HG03439 (cell line): ENCODE measurements around the gene IMPA2.
"Not testable (repeated sequence)": the region's sequence is repeated elsewhere in the genome, so short reads cannot be mapped to it uniquely, and the experiment has no call there.

ENCODE experiments used
- ATAC-seq: cut with Tn5 transposase; IDR thresholded peaks from one replicate; pipeline ENCODE4 v1.9.1; 2021; ENCODE audit warnings: mild to moderate bottlenecking, moderate library complexity; ENCODE audit not compliant: unreplicated experiment

IMPA2 gene

DNA sequence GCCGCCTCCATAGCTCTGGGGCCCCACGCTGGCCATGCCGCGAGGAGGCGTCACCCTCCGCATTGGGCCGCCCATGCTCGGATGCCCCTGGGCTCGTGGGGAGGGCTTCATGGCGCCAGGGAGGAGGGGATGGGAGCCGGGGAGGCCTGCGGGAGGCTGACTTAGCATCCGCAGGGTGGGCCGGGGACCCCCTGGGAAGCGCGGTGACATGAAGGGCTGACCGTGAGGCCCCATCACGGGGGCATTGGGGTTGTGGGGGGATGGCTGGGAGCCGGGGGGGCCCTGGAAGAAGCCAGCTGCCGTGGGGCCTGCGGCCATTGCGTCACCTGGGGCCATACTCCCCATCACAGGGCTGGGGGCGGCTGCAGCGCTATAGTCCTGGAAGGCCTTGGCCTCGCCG, 86.4 kb downstream of the IMPA2 start:
- no peak for ATAC-seq

- ATAC-seq, result not testable (repeated sequence)
Observed at GRCh38 chr18:12068316-12068949, 87.1 kb downstream of the IMPA2 start.

DNA sequence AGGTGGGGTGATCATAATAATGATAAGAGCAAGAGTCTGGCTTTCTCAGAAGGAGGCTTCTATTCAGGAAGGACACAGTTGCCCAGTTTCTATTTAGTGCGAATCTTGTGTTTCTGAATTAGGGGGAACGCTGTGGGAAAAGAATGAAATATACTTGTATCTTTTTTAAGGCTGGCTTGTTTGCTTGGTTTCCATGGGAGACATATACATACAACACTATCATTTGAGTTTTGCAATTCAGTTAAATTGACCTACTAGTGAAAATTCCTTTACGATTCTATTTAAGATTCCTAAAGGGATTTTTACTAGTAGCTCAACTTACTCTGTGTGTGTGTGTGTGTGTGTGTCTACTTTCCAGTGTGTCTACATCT, 87.6 kb downstream of the IMPA2 start:
- ATAC-seq, result no peak

DNA sequence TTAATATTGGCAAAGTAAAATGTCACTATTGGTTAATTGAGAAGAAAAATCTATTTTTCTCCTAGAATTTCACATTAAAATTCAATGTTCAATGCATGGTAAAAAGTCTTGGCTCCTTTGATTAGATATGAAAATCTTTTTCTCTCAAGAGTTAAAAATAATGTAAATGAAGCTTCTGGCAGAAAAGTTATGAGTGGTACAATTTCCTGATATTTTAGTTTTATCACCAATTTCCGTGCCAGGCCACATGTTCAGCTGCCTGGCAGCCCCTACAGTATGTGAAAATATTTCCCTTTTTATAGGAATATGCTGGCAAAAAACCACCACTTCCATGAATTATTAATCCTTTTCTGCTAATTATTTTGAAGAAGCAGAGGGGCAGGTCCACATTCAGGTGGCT, 89.8 kb downstream of the IMPA2 start:
- ATAC-seq, result not testable (repeated sequence)

DNA sequence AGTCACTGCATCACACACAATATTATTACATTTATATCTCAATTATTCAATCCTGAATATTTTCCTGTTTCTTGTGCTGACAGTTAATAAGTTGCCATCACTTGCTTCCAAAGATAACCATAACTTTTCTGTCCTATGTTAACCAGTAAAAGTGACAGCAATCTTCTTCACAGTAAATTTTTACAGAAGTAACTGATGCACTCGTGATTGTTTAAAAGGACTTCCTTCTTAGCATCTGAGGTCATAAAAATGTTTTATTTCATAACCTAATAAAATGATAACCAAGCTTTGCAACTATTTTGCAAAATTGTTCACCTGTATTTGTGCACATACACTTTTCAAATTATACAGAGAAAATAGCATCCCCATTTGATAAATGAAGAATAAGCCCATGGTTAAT, 91.7 kb downstream of the IMPA2 start:
- ATAC-seq, result no peak

GRCh38 chr18:12074736-12075135, 93.4 kb downstream of the IMPA2 start:
- no peak for ATAC-seq

GRCh38 chr18:12076424-12077140, 95.3 kb downstream of the IMPA2 start:
- ATAC-seq, result no peak

DNA sequence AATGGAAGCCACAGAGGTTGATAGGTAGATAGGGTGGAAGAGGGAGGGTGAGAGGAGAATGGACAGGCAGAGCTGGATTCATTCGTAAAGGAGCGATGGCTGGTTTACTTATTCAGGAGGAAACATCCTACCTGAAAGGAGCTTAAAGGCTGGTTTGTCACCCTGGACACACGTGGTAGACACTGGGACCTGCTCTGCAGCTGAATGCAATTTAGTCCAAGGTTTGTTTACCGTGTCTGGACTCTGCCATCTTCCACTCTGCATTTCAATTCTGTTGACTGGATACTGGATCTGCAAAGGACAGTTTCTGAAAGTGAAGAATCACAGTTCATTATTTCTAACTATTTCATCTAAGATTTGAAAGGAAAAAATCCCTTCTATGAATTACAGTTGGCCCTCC, 96.7 kb downstream of the IMPA2 start:
- not testable (repeated sequence) for ATAC-seq

- ATAC-seq, result no peak
Observed at GRCh38 chr18:12079491-12080237, 98.4 kb downstream of the IMPA2 start.
